OCI-LY1 (cell line): Measurements from ENCODE around the gene UBE2S.

Experiments used
- EZH2 ChIP-seq: fragments of 200-600 bp; sonication (generic), shearing (Covaris generic); IDR thresholded peaks from 2 replicates; pipeline ENCODE4 v1.8.0; 2017; ENCODE audit warnings: borderline replicate concordance, mixed run types, mild to moderate bottlenecking, antibody characterized with exemption, low read length, moderate library complexity, mixed read lengths
- TF ChIP-seq, protein P1 (sequence below): fragments of 200-600 bp; sonication (generic), shearing (Covaris generic); IDR thresholded peaks from 2 replicates; pipeline ENCODE4 v1.5.1; 2017; ENCODE audit warnings: mild to moderate bottlenecking, antibody characterized with exemption, low read length, moderate library complexity, mixed read lengths

DNA sequence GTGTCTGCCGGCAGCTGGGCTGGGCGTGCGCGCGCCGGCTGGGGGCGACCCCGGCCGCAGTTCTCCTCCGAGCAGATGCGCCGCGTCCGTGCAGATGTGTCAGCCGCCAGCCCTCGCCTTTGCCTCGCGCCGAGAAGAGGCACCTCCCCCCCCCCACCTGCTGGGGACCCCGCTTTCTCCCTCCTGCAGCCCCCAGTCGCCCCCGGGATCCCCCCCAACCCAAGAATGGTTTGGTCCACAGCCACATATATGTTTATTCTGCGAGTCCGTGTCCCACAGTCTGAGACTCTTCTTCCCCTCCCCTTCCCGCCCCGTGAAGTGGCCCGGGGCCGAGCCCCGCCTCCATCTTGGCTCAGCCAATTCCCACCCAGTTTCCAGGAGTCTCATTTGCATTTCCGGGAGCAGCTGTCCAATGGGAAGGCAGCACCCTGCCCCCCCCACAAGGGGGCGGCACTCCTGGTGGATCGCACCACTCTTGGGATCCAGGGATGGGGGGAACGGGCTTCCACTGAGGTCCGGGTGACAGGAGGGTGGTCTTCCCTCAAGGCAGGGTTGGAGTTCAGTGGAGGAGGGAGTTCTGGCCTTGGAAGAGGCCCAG lies 45.3 kb upstream of the UBE2S start:
- TF ChIP-seq, protein P1, sequence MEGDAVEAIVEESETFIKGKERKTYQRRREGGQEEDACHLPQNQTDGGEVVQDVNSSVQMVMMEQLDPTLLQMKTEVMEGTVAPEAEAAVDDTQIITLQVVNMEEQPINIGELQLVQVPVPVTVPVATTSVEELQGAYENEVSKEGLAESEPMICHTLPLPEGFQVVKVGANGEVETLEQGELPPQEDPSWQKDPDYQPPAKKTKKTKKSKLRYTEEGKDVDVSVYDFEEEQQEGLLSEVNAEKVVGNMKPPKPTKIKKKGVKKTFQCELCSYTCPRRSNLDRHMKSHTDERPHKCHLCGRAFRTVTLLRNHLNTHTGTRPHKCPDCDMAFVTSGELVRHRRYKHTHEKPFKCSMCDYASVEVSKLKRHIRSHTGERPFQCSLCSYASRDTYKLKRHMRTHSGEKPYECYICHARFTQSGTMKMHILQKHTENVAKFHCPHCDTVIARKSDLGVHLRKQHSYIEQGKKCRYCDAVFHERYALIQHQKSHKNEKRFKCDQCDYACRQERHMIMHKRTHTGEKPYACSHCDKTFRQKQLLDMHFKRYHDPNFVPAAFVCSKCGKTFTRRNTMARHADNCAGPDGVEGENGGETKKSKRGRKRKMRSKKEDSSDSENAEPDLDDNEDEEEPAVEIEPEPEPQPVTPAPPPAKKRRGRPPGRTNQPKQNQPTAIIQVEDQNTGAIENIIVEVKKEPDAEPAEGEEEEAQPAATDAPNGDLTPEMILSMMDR = no peak
- no peak for TF ChIP-seq EZH2
